LNCaP clone FGC (cell line): ENCODE measurements around the gene ITPR1.

Source experiments
- DNase-seq: peaks from one replicate; pipeline ENCODE4 v3.0.0-alpha.2; 2011; ENCODE audit warnings: low read depth
- H3K4me3 ChIP-seq: 2 replicates; pipeline ENCODE4 v1.5.1; 2011; ENCODE audit warnings: mild to moderate bottlenecking, low read depth, low read length, control low read depth
- TF ChIP-seq, protein P1 (sequence below): IDR thresholded peaks from 2 replicates; pipeline ENCODE4 v1.5.1; 2012; ENCODE audit warnings: mild to moderate bottlenecking; ENCODE audit not compliant: control insufficient read depth, insufficient read depth; ENCODE audit errors: extremely low read depth

ITPR1 gene

DNA sequence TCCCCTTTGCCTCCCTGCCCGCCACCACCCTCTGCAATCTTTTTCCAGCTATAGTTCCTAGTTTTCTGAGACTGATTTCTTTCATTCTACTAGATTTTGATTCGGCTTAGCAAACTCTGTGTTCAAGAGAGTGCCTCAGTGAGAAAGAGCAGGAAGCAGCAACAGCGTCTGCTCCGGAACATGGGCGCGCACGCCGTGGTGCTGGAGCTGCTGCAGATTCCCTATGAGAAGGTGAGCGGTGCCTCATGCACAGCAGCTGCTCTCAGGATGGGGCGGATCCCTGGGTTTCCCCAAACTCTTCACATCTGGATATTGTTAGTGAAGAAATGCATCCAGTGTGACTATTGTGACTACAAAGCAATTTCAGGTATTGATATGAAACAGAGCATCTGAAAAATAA, 191.8 kb downstream of the ITPR1 start:
- DNase-seq, result no peak
- H3K4me3 ChIP-seq, result no peak overlapping the region
- TF ChIP-seq, protein P1, sequence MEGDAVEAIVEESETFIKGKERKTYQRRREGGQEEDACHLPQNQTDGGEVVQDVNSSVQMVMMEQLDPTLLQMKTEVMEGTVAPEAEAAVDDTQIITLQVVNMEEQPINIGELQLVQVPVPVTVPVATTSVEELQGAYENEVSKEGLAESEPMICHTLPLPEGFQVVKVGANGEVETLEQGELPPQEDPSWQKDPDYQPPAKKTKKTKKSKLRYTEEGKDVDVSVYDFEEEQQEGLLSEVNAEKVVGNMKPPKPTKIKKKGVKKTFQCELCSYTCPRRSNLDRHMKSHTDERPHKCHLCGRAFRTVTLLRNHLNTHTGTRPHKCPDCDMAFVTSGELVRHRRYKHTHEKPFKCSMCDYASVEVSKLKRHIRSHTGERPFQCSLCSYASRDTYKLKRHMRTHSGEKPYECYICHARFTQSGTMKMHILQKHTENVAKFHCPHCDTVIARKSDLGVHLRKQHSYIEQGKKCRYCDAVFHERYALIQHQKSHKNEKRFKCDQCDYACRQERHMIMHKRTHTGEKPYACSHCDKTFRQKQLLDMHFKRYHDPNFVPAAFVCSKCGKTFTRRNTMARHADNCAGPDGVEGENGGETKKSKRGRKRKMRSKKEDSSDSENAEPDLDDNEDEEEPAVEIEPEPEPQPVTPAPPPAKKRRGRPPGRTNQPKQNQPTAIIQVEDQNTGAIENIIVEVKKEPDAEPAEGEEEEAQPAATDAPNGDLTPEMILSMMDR, result no peak

DNA sequence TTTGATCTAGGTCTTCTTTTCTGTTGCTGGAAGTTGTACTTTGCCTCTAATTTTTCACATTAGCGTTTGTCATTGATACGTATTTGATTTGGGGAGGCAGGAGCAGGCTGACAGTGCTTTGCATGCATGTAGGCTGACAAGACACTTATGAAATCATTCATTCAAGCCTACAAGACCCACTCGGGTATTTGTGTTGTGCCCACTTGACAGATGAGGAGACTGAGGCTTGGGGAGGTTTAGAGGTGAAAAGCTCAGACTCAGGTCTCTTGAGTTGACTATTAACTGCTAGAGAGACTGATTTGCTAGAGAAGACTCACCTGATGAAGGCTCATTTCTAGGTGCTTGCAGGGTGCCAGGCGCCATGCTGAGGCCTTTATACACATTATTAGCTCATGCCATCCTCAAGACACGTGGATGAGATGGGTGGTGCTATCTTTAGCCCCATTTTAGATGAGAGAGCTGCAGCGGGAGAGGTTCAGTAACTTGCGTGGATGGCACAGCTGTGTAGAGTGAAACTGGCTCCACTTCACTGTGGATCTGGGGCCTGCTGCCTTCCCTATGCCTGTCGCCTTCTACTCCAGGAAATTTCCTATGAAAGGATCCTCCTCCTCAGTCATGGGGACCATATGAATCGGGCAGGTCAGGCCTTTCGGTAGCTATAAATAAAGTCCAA, 192.7 kb downstream of the ITPR1 start:
- DNase-seq, result no peak
- H3K4me3 ChIP-seq, result no peak overlapping the region
- TF ChIP-seq, protein P1, result no peak

- no peak for DNase-seq
- H3K4me3 ChIP-seq, result no peak overlapping the region
- TF ChIP-seq, protein P1, result no peak
Measured at GRCh38 chr3:4686619-4687018, 193.5 kb downstream of the ITPR1 start.

- no peak overlapping the region for H3K4me3 ChIP-seq
- TF ChIP-seq, protein P1, result 0 out of 2 replicates have a peak, but pooled peaks have one; percentile 17
- peak; percentile 81 for DNase-seq
Measured at GRCh38 chr3:4687167-4687566, 194.0 kb downstream of the ITPR1 start.

DNA sequence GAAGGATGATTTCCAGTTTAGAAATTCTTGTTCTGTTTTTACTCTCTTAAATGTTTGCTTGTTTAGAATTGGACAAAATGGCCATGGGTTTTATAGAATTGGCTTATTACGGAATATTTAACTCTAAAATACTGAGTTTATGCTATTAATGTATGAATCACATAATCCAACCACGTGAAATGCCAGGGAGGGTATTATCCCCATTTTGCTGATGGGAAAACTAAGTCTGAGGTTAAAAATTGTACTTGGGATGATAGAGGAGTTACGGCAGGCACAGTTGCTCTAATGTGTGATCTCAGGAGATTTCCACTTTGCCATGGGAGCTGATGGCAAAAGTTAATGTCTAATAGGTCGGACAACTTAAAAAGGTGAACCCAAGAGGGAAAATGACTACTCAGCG, 194.4 kb downstream of the ITPR1 start:
- no peak overlapping the region for H3K4me3 ChIP-seq
- TF ChIP-seq, protein P1, result no peak
- DNase-seq, result no peak

DNA sequence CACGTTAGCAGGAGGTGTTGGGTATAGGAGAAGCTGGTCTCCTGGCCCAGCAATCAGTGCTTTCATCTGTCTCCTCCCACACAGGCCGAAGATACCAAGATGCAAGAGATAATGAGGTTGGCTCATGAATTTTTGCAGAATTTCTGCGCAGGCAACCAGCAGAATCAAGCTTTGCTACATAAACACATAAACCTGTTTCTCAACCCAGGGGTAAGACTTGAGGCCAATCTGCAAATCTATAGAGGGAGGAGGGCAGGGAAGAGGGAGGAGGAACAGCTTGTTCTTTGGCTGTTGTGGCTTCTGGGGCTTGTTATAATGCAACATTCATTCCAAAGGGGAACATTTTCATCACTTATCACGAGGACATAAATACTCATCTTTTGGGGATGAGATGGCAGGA, 195.3 kb downstream of the ITPR1 start:
- peak; percentile 65 for DNase-seq
- no peak overlapping the region for H3K4me3 ChIP-seq
- TF ChIP-seq, protein P1, result no peak

- no peak for DNase-seq
- TF ChIP-seq, protein P1, result no peak
- no peak overlapping the region for H3K4me3 ChIP-seq
Measured at GRCh38 chr3:4689021-4689420, 195.9 kb downstream of the ITPR1 start.
